Panc1 (cell line): Measurements from ENCODE around the gene RAMP2. TPM values are rescaled to one million over a fixed set of nuclear protein-coding genes. Genes with fewer than 3 reads are reported as not detected.

Experiments used
- ATAC-seq: fragments of 200-7000 bp; cut with Tn5 transposase; 2 replicates; pipeline ENCODE4 v1.9.1; 2020; ENCODE audit warnings: mild to moderate bottlenecking, moderate library complexity
- BruUV-seq: library from RNA; stranded (reverse); fragments of 400-500 nt; replicated peaks from 2 replicates; lab custom pipeline; 2021; lab: Mats Ljungman, UMichigan
- CTCF ChIA-PET: fragments of 300-600 bp; sonication (Branson Sonifier 250); formaldehyde crosslinking; loops from one replicate; lab custom pipeline; 2022; ENCODE audit warnings: antibody characterized with exemption; lab: Charles Lee
- POLR2A ChIA-PET: fragments of 300-600 bp; sonication (Branson Sonifier 250); formaldehyde crosslinking; loops from one replicate; lab custom pipeline; 2022; ENCODE audit warnings: antibody characterized with exemption; lab: Charles Lee
- DNase-seq: peaks from one replicate; pipeline ENCODE4 v3.0.0-alpha.2; 2010; ENCODE audit warnings: low read depth, low spot score
- H3K27ac ChIP-seq: 2 replicates; pipeline ENCODE4 v1.5.1; 2011; ENCODE audit warnings: mild to moderate bottlenecking, low read length, inconsistent platforms
- H3K27me3 ChIP-seq: fragments of 200-500 bp; sonication (Bioruptor generic); 2 replicates; pipeline ENCODE4 v1.6.0; 2014; ENCODE audit warnings: low read length, inconsistent platforms; ENCODE audit not compliant: control insufficient read depth, insufficient read depth
- H3K36me3 ChIP-seq: fragments of 200-500 bp; sonication (Bioruptor generic); 2 replicates; pipeline ENCODE4 v1.5.1; 2014; ENCODE audit warnings: inconsistent platforms, mild to moderate bottlenecking, low read length, moderate library complexity; ENCODE audit not compliant: control insufficient read depth, insufficient read depth
- H3K4me1 ChIP-seq: 2 replicates; pipeline ENCODE4 v1.5.1; 2011; ENCODE audit warnings: inconsistent platforms, mild to moderate bottlenecking, low read length, moderate library complexity; ENCODE audit not compliant: control insufficient read depth, insufficient read depth
- H3K4me3 ChIP-seq, 2 experiments: 2 replicates each; pipeline ENCODE4 v1.5.1; 2011 to 2012; ENCODE audit warnings: low read depth in 2 of 2, low read length in 2 of 2, mild to moderate bottlenecking in 2 of 2, inconsistent platforms in 1 of 2, moderate library complexity in 1 of 2
- H3K9me3 ChIP-seq: fragments of 200-500 bp; sonication (Bioruptor generic); 2 replicates; pipeline ENCODE4 v1.5.1; 2014; ENCODE audit warnings: low read depth, mild to moderate bottlenecking, inconsistent platforms, low read length, moderate library complexity; ENCODE audit not compliant: control insufficient read depth, insufficient read depth
- CTCF ChIP-seq: fragments of 450-650 bp; IDR thresholded peaks from 2 replicates; pipeline ENCODE4 v1.5.1; 2017; ENCODE audit warnings: mild to moderate bottlenecking
- POLR2AphosphoS5 ChIP-seq: IDR thresholded peaks from 2 replicates; pipeline ENCODE4 v1.6.1; 2012; ENCODE audit warnings: mild to moderate bottlenecking, low read depth, low read length, moderate library complexity
- SIN3A ChIP-seq: IDR thresholded peaks from 2 replicates; pipeline ENCODE4 v1.6.1; 2012; ENCODE audit warnings: low read depth, mild to moderate bottlenecking, low read length, moderate library complexity, borderline replicate concordance; ENCODE audit not compliant: insufficient read depth
- TCF7L2 ChIP-seq: IDR thresholded peaks from 2 replicates; pipeline ENCODE4 v1.6.1; 2011; ENCODE audit warnings: mild to moderate bottlenecking, low read depth, low read length, inconsistent platforms
- in situ Hi-C: cut with HindIII; loops from 2 replicates; pipeline ENCODE4 v1.10.0; 2016; ENCODE audit warnings: low sequenced_read_pairs, low pct_unique_long_range_greater_than_20kb
- intact Hi-C: fragments of 100-400 bp; cut with micrococcal nuclease; formaldehyde crosslinking; loops from one replicate; pipeline ENCODE4 v1.10.0; 2022; ENCODE audit not compliant: unreplicated experiment
- total RNA-seq: library from RNA; stranded (reverse); gene quantifications from one replicate; pipeline ENCODE4 v1.2.1, GENCODE V29; 2021; ENCODE audit not compliant: unreplicated experiment
- TF ChIP-seq, protein P1 (sequence below), 2 experiments: IDR thresholded peaks; 2 replicates each; pipeline ENCODE4 v1.6.1; 2011 to 2012; ENCODE audit warnings: low read depth in 2 of 2, control low read depth in 1 of 2, low read length in 1 of 2, mild to moderate bottlenecking in 1 of 2, moderate library complexity in 1 of 2; ENCODE audit not compliant: insufficient read depth in 1 of 2

RAMP2 gene
- total RNA-seq, 1 experiment from 2014 or later, result 1.1 TPM

GRCh38 chr17:42797067-42798007 lies 36.3 kb downstream of the RAMP2 start:
- no peaks in the 10 kb centered on the region for H3K36me3 ChIP-seq
- no peak for TF ChIP-seq TCF7L2
- no peak for TF ChIP-seq POLR2AphosphoS5
- no peak for TF ChIP-seq CTCF
- no peak for TF ChIP-seq SIN3A
- TF ChIP-seq, protein P1, sequence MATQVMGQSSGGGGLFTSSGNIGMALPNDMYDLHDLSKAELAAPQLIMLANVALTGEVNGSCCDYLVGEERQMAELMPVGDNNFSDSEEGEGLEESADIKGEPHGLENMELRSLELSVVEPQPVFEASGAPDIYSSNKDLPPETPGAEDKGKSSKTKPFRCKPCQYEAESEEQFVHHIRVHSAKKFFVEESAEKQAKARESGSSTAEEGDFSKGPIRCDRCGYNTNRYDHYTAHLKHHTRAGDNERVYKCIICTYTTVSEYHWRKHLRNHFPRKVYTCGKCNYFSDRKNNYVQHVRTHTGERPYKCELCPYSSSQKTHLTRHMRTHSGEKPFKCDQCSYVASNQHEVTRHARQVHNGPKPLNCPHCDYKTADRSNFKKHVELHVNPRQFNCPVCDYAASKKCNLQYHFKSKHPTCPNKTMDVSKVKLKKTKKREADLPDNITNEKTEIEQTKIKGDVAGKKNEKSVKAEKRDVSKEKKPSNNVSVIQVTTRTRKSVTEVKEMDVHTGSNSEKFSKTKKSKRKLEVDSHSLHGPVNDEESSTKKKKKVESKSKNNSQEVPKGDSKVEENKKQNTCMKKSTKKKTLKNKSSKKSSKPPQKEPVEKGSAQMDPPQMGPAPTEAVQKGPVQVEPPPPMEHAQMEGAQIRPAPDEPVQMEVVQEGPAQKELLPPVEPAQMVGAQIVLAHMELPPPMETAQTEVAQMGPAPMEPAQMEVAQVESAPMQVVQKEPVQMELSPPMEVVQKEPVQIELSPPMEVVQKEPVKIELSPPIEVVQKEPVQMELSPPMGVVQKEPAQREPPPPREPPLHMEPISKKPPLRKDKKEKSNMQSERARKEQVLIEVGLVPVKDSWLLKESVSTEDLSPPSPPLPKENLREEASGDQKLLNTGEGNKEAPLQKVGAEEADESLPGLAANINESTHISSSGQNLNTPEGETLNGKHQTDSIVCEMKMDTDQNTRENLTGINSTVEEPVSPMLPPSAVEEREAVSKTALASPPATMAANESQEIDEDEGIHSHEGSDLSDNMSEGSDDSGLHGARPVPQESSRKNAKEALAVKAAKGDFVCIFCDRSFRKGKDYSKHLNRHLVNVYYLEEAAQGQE (IDR thresholded peaks at IDR 0.05; ENCODE audit: insufficient read depth in 1 of 2, low read depth in 2 of 2, low read length in 1 of 2), result no peak
- no peak for ATAC-seq
- DNase-seq, result no peak
- peak overlapping the region; percentile 90 to 92 for H3K4me3 ChIP-seq
- no TSS peak for BruUV-seq
- POLR2A ChIA-PET, result no interaction called here
- H3K9me3 ChIP-seq, result no peaks in the 10 kb centered on the region
- no peaks in the 10 kb centered on the region for H3K27me3 ChIP-seq
- intact Hi-C loops, result no loop called here
- CTCF ChIA-PET, result no interaction called here
- in situ Hi-C loops, result no loop called here
- peaks cover 8% of the 10 kb centered on the region for H3K4me1 ChIP-seq
- peak overlapping the region; percentile 86 for H3K27ac ChIP-seq

- intact Hi-C loops, result no loop called here
- peaks cover 13% of the 10 kb centered on the region for H3K4me1 ChIP-seq
- peak overlapping the region; percentile 86 for H3K27ac ChIP-seq
- no peak for ATAC-seq
- H3K9me3 ChIP-seq, result no peaks in the 10 kb centered on the region
- BruUV-seq, result TSS peak; percentile 97
- no peaks in the 10 kb centered on the region for H3K36me3 ChIP-seq
- no peaks in the 10 kb centered on the region for H3K27me3 ChIP-seq
- TF ChIP-seq, protein P1 (IDR thresholded peaks at IDR 0.05; ENCODE audit: insufficient read depth in 1 of 2, low read depth in 2 of 2, low read length in 1 of 2), result no peak
- no peak for TF ChIP-seq TCF7L2
- no peak for TF ChIP-seq CTCF
- no peak for TF ChIP-seq SIN3A
- ChIA-PET CTCF (no interaction called here), POLR2A (no interaction called here)
- peak overlapping the region; percentile 90 to 92 for H3K4me3 ChIP-seq
- in situ Hi-C loops, result no loop called here
- DNase-seq, result no peak
Observed at GRCh38 chr17:42798011-42798382, 37.0 kb downstream of the RAMP2 start.
